Measurements from ENCODE around the gene NRG3.
A peak's percentile ranks its signal among the peaks of the same experiment; 100 is the strongest.

Gene NRG3

DNA sequence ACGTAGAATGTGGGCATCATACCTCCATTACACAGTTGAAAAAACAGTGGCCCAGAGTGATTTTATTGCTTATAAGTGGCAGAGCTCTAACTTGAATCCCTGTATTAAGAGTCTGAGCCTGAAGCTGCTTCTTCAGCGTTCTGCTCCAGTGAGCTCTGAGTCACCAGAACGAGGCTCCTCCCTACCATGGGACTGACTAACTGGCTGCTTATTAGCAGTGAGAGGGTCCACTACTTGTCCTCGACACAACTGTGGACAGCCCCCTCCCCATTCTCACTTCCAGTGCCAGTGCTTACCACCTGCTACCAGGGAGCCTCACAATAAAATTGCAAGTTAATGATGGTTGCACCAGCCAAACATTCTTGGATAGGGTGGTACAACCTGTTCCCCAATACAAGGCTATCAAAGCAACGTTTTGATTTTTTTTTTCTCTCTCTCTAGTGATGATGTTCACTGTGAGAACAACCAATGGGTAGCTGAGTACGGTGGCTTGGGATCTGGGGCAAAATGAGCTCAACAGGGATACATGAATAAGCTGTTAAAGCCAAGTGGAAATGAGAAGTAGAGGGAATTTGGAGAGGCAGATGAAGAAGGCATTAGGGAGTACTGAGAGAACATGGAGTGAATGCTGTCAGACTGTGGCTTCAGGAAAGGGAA is 2.7 kb upstream of the NRG3 start:
- TF ChIP-seq, protein P1, sequence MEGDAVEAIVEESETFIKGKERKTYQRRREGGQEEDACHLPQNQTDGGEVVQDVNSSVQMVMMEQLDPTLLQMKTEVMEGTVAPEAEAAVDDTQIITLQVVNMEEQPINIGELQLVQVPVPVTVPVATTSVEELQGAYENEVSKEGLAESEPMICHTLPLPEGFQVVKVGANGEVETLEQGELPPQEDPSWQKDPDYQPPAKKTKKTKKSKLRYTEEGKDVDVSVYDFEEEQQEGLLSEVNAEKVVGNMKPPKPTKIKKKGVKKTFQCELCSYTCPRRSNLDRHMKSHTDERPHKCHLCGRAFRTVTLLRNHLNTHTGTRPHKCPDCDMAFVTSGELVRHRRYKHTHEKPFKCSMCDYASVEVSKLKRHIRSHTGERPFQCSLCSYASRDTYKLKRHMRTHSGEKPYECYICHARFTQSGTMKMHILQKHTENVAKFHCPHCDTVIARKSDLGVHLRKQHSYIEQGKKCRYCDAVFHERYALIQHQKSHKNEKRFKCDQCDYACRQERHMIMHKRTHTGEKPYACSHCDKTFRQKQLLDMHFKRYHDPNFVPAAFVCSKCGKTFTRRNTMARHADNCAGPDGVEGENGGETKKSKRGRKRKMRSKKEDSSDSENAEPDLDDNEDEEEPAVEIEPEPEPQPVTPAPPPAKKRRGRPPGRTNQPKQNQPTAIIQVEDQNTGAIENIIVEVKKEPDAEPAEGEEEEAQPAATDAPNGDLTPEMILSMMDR (IDR thresholded peaks at IDR 0.05; ENCODE audit: low read length, missing control alignments) = no peak
- no peak overlapping the region for H3K4me3 ChIP-seq (replicated peaks; ENCODE audit: low read depth, low read length)
- peak; percentile 30 for DNase-seq (ENCODE audit: low read depth)

DNA sequence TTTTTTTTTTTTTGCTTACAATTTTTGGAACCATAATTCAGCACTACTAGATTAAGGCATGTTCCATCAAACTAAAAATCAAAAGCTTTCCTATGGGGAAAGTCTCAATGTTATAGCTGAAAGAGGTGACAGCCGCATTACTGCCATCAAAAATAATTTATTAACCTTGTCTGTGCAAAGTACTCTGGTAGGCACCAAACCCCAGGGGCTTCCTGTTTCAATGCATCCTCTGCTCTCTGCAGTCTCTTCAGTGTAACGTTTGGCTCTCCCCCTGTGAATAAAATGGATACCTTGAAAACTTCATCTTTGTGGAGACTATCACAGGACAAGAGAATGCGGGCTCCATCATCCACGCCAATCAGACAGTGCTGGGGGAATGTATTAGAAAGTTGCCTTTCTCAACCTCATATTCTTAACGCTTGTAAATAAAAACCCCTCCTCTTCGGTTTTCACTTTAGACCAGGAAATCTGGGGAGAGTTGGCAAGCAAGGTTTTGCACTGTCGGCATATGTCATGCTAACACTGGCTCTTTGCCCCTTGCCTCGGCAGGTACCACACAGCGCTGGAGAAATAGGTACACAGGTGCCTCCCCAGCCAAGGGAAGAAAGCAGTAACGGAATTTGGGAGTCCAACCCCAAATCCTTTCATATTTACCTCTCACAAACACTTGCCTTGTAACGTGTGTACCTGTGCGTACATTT is 1.6 kb upstream of the NRG3 start:
- TF ChIP-seq, protein P1 (IDR thresholded peaks at IDR 0.05; ENCODE audit: low read length, missing control alignments) = no peak
- H3K4me3 ChIP-seq (replicated peaks; ENCODE audit: low read depth, low read length) = no peak overlapping the region
- DNase-seq (ENCODE audit: low read depth) = no peak

DNA sequence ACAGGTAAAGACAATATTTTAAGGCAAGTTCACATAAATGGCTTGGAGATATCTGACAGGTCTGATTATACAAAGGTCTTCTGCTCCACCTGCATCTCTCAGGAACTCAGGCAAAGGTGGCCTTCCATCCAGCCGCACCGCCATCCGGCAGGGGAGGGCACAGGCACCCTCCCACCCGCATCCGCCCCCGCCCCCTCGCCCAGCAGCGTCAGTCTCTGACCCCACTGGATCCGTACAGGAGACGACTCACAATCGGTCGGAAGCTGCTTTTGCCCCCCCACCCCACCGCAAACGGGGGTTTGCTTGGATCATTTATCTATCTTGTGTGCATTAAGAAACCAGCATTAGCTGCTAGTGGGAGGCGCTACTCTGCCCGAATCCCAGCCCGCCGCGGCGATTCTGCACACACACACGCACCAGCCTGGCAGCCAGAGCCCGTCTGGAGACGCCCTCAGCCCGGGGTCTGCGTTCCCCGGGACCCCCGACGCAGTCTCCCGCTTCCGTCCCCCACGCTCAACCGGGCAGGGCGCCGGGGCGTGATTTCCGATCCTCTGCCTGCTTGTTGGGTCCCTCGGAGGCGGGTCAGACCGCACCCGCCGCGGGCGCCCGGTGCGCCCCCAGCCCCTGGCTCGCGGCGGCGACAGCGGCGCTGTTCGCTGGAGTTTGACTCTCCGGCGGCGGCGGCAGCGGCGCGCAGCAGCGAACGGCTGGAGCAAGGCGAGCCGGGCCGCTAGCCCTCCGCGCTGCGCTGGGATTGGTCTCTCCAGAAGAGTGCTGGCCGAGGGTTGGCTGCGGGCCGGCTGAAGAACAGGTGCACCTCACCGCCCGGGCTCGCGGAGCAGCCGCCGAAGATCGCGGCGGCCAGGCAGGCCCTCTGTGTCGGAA is 820 bp upstream of the NRG3 start:
- peak overlapping the region; percentile 42 for H3K4me3 ChIP-seq (replicated peaks; ENCODE audit: low read depth, low read length)
- DNase-seq (ENCODE audit: low read depth) = peak; percentile 73
- TF ChIP-seq, protein P1 (IDR thresholded peaks at IDR 0.05; ENCODE audit: low read length, missing control alignments) = no peak

DNA sequence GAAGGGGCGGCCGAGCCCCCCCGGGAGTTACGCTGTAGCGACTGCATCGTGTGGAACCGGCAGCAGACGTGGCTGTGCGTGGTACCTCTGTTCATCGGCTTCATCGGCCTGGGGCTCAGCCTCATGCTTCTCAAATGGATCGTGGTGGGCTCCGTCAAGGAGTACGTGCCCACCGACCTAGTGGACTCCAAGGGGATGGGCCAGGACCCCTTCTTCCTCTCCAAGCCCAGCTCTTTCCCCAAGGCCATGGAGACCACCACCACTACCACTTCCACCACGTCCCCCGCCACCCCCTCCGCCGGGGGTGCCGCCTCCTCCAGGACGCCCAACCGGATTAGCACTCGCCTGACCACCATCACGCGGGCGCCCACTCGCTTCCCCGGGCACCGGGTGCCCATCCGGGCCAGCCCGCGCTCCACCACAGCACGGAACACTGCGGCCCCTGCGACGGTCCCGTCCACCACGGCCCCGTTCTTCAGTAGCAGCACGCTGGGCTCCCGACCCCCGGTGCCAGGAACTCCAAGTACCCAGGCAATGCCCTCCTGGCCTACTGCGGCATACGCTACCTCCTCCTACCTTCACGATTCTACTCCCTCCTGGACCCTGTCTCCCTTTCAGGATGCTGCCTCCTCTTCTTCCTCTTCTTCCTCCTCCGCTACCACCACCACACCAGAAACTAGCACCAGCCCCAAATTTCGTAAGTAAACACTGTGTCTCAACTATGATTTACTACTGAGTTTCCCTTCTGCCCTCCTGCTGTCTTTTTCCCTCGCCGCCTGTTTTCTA is 666 bp downstream of the NRG3 start:
- peak overlapping the region; percentile 50 for H3K4me3 ChIP-seq (replicated peaks; ENCODE audit: low read depth, low read length)
- TF ChIP-seq, protein P1 (IDR thresholded peaks at IDR 0.05; ENCODE audit: low read length, missing control alignments) = no peak
- no peak for DNase-seq (ENCODE audit: low read depth)

DNA sequence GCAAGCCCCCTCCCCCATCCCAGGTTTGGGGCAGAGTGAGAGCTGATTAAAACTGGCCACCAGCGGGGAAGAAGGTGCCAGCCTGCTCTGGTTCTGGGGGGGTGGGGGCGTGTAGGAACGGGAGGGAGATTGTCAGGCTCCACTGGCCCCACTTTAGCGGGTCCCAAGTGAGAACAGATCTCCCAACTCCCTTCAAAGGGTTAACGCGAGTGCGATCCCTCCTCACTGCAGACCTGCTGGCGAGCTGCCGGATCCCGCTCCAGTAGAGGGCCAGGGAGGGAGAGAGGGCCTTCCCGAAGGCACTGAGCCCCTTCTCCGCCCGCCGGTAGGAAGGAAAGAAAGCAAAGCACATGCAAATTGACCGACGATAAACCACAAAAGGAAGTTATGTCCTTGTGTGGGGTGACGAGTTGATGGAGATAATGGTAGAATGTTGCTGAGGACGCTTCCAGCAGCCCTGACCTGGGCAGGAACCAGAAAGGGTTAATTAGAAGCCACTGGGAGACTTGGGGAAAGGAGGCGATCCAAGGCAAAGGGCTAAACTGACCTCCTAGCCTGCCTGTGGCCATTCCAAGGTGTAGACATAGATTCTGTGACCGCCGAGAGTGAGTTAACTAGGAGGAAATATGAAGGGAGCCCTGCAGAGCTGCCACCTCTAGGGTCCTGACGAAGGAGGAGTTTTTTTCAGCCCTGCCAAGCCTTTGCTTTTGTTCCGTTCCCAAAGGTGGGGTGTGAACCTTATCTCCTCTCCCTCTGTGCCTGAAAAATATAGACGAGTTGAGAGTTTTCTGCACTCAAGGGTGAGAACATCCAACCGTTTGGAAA is 1.5 kb downstream of the NRG3 start:
- H3K4me3 ChIP-seq (replicated peaks; ENCODE audit: low read depth, low read length) = peak overlapping the region; percentile 50
- TF ChIP-seq, protein P1 (IDR thresholded peaks at IDR 0.05; ENCODE audit: low read length, missing control alignments) = no peak
- peak; percentile 6 for DNase-seq (ENCODE audit: low read depth)

DNA sequence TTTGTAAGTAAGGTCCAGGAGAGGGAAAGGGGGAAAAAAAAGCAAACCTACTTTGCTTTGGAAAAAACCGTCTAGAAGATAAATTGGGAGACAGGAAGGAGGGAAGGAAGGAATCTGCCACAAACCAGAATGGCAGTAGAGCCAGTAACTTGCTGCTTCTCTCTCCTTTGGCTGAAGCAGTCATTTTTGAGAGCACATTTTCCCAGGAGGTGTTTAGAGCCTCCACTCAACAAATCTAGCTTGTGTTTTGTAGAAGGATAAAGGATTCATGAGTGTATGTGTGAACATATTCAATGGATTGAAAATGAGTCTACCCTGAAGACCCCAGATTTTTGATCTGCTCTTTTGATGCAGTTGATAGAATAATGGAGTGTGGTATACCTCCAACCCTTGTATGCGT is 2.6 kb downstream of the NRG3 start:
- TF ChIP-seq, protein P1 (IDR thresholded peaks at IDR 0.05; ENCODE audit: low read length, missing control alignments) = no peak
- no peak for DNase-seq (ENCODE audit: low read depth)
- H3K4me3 ChIP-seq (replicated peaks; ENCODE audit: low read depth, low read length) = no peak overlapping the region

All from fibroblast of pulmonary artery (primary cell).